AG08396 (cell line): ENCODE data around the gene KRTAP1-4.
"Not testable (repeated sequence)": the region's sequence is repeated elsewhere in the genome, so short reads cannot be mapped to it uniquely, and the experiment has no call there.

Source experiments
- DNase-seq: peaks from one replicate; pipeline ENCODE4 v3.0.0; 2012; ENCODE audit warnings: low spot score, mixed read lengths

The KRTAP1-4 gene

GRCh38 chr17:41029633-41030245 is at the start of gene KRTAP1-4:
KRTAP1-4 (minus strand) TSS chr17:41030195; CDS start chr17:41030078, 117 bp downstream.
- no peak for DNase-seq

GRCh38 chr17:41076788-41077187 is 46.8 kb upstream of the KRTAP1-4 start:
- DNase-seq, result no peak

GRCh38 chr17:41073676-41074075 is 43.7 kb upstream of the KRTAP1-4 start:
- DNase-seq, result no peak

GRCh38 chr17:41071606-41072360 is 41.8 kb upstream of the KRTAP1-4 start:
- no peak for DNase-seq

- no peak for DNase-seq
Measured at GRCh38 chr17:41069031-41069430, 39.0 kb upstream of the KRTAP1-4 start.

GRCh38 chr17:41067281-41067680 is 37.3 kb upstream of the KRTAP1-4 start:
- no peak for DNase-seq

GRCh38 chr17:41065829-41066624 is 36.0 kb upstream of the KRTAP1-4 start, which contains the start of gene KRTAP2-4:
KRTAP2-4 (minus strand) TSS chr17:41065879; CDS start chr17:41065845, 34 bp downstream.
- DNase-seq, result peak; percentile 72

GRCh38 chr17:41065016-41065689 is 35.2 kb upstream of the KRTAP1-4 start:
- DNase-seq, result not testable (repeated sequence)

- DNase-seq, result no peak
Measured at GRCh38 chr17:41064301-41064700, 34.3 kb upstream of the KRTAP1-4 start.

GRCh38 chr17:41063449-41063848 is 33.5 kb upstream of the KRTAP1-4 start:
- no peak for DNase-seq

- peak; percentile 83 for DNase-seq
Measured at GRCh38 chr17:41061964-41062363, 32.0 kb upstream of the KRTAP1-4 start.

- peak; percentile 85 for DNase-seq
Measured at GRCh38 chr17:41060052-41060604, 30.1 kb upstream of the KRTAP1-4 start, which contains the start of gene KRTAP2-3. KRTAP2-3 (minus strand) TSS chr17:41060114; CDS start chr17:41060050, 64 bp downstream.

- DNase-seq, result peak; percentile 82
Measured at GRCh38 chr17:41059276-41060051, 29.5 kb upstream of the KRTAP1-4 start.

GRCh38 chr17:41058741-41059140 is 28.7 kb upstream of the KRTAP1-4 start:
- no peak for DNase-seq

- DNase-seq, result no peak
Measured at GRCh38 chr17:41057547-41057946, 27.6 kb upstream of the KRTAP1-4 start.

GRCh38 chr17:41055130-41055529 is 25.1 kb upstream of the KRTAP1-4 start, which contains the start of gene KRTAP2-2:
KRTAP2-2 (minus strand) TSS chr17:41055230; CDS start chr17:41055211, 19 bp downstream.
- not testable (repeated sequence) for DNase-seq

- DNase-seq, result not testable (repeated sequence)
Measured at GRCh38 chr17:41054556-41054955, 24.6 kb upstream of the KRTAP1-4 start.

- DNase-seq, result no peak
Measured at GRCh38 chr17:41054025-41054424, 24.0 kb upstream of the KRTAP1-4 start.

- no peak for DNase-seq
Measured at GRCh38 chr17:41052566-41052965, 22.6 kb upstream of the KRTAP1-4 start.

- DNase-seq, result peak; percentile 77
Measured at GRCh38 chr17:41049110-41049509, 19.1 kb upstream of the KRTAP1-4 start.

- DNase-seq, result peak; percentile 78
Measured at GRCh38 chr17:41048441-41048840, 18.4 kb upstream of the KRTAP1-4 start.
